ENCODE results near the gene NUDT8. TPM values are rescaled to one million over a fixed set of nuclear protein-coding genes. Genes with fewer than 3 reads are reported as not detected.
"Not testable (repeated sequence)": the region's sequence is repeated elsewhere in the genome, so short reads cannot be mapped to it uniquely, and the experiment has no call there.

The NUDT8 gene
- total RNA-seq, 3 donors from 2014 or later (not counting 1 experiment from before 2014, with no cell fraction given) = 1.7 to 5.2 (median 4.1) TPM

DNA sequence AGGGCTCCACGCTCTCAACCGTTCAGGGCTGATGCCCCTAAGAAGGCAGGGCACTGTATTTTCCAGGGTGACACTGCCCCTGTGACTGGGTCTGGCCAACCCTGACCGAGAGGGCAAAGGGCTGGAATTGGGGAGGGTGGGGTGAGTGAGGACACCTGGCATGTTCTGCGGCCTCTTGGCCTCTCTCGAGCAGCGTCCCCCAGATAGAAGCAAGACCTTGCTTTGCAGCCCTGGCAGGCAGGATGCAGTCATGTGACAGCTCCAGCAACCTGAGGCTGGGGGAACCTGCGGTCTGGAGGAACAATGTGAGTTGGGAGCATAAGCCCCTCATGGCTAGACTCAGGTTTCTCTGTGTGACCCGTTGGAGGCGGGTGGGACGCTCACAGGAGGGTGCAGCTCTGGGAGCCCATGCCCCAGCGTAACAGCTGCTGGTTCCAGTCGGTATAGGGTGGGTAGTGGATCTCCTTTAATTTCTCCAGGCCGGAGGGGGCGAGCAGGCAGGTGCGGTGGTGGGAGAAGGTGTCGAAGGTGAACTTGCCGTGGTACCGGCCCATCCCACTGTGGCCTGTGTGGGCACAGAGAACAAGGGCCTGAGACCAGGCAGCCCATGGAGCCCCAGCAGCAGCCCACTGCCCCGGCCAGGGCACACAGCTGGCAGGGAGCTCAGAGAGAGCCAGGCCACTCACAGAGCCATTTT is 33.2 kb upstream of the NUDT8 start:
- no peak overlapping the region for H3K4me3 Mint-ChIP-seq
- H3K27me3 Mint-ChIP-seq (ENCODE audit: low read depth in 2 of 2) = peaks cover 0 to 5% of the 10 kb centered on the region in 2 donors
- DNase-seq (no peak), ATAC-seq (no peak)
- no peaks in the 10 kb centered on the region for H3K4me1 Mint-ChIP-seq
- H3K36me3 Mint-ChIP-seq = no peaks in the 10 kb centered on the region
- H3K27me3 ChIP-seq (ENCODE audit: control insufficient read depth, insufficient read depth, low read length) = no peaks in the 10 kb centered on the region
- H3K36me3 ChIP-seq (ENCODE audit: control insufficient read depth, insufficient read depth, low read length) = no peaks in the 10 kb centered on the region
- TF ChIP-seq CTCF (IDR thresholded peaks at IDR 0.05) = no peak
- intact Hi-C loops (cut with micrococcal nuclease) = no loop called here
- whole genome bisulfite sequencing (ENCODE audit: insufficient coverage) = 84% methylated on average over 19 of the region's 19 CpGs
- H3K9me3 ChIP-seq (ENCODE audit: control insufficient read depth, insufficient read depth, low read length) = no peaks in the 10 kb centered on the region
- H3K4me1 ChIP-seq (ENCODE audit: control insufficient read depth, insufficient read depth, low read length) = peaks cover 8% of the 10 kb centered on the region
- H3K9me3 Mint-ChIP-seq = no peaks in the 10 kb centered on the region
- no peak overlapping the region for H3K27ac ChIP-seq (ENCODE audit: low read length)
- no peak overlapping the region for H3K27ac Mint-ChIP-seq
- H3K4me3 ChIP-seq (ENCODE audit: low read length) = no peak overlapping the region

DNA sequence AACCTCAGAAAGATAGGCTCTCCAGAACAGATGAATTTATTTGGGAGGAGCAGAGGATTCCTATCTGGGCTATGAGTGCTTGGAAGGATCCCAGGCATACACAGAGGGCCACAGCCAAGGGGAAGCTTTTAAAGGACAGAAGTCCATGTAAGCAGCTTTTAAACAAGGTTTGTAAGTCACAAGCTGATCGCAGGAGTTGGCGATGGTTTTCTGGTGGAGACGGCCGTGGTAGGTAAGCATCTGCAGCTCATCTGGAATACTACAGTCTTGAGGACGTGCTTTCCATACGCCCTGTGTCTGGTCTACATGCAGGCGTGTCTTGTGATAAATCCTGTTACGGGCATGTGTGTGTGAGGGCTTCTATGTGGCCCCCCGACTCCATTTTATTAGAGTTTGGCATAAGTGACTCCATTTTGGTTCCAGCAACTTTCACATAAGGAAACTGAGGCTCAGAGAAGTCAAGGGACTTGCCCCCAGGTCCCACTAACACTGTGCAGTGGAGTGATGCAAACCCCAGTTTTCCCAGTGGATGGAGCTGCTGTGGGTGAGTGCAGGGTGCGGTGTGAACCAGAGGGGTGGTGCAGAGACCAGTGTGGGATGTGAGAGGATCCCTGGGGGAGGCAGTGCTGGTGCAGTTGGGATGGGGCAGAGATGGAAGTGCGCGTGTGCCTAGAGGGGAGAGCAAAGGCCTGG is 32.6 kb upstream of the NUDT8 start:
- H3K27me3 Mint-ChIP-seq (ENCODE audit: low read depth in 2 of 2) = peaks cover 0 to 5% of the 10 kb centered on the region in 2 donors
- H3K36me3 Mint-ChIP-seq = no peaks in the 10 kb centered on the region
- DNase-seq = no peak
- intact Hi-C loops (cut with micrococcal nuclease) = no loop called here
- Histone ChIP-seq H3K9me3 (ENCODE audit: control insufficient read depth, insufficient read depth, low read length) (no peaks in the 10 kb centered on the region), H3K4me1 (ENCODE audit: control insufficient read depth, insufficient read depth, low read length) (peaks cover 3% of the 10 kb centered on the region), H3K27me3 (ENCODE audit: control insufficient read depth, insufficient read depth, low read length) (no peaks in the 10 kb centered on the region), H3K4me3 (ENCODE audit: low read length) (no peak overlapping the region), H3K27ac (ENCODE audit: low read length) (no peak overlapping the region), H3K36me3 (ENCODE audit: control insufficient read depth, insufficient read depth, low read length) (no peaks in the 10 kb centered on the region)
- H3K4me3 Mint-ChIP-seq = no peak overlapping the region
- no peaks in the 10 kb centered on the region for H3K9me3 Mint-ChIP-seq
- TF ChIP-seq CTCF (IDR thresholded peaks at IDR 0.05) = no peak
- H3K27ac Mint-ChIP-seq = no peak overlapping the region
- WGBS (ENCODE audit: insufficient coverage) = 95% methylated on average over 12 of the region's 12 CpGs
- H3K4me1 Mint-ChIP-seq = no peaks in the 10 kb centered on the region
- no peak for ATAC-seq

DNA sequence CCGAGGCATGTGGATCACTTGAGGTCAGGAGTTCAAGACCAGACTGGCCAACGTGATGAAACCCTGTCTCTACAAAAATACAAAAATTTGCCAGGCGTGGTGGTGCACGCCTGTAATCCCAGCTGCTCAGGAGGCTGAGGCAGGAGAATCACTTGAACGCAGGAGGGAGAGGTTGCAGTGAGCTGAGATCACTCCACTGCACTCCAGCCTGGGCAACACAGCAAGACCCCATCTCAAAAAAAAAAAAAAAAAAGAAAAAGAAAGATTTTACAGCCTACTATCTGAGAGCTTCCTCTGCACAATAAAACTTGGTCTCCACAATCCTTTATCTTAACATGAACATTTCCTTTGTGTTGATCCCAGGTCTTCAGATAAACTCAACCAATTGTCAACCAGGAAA is 31.0 kb upstream of the NUDT8 start:
- H3K4me3 ChIP-seq (ENCODE audit: low read length); H3K9me3 ChIP-seq (ENCODE audit: control insufficient read depth, insufficient read depth, low read length); intact Hi-C loops (cut with micrococcal nuclease); H3K36me3 ChIP-seq (ENCODE audit: control insufficient read depth, insufficient read depth, low read length); DNase-seq; H3K4me3 Mint-ChIP-seq; H3K4me1 ChIP-seq (ENCODE audit: control insufficient read depth, insufficient read depth, low read length); H3K27ac ChIP-seq (ENCODE audit: low read length); H3K27me3 ChIP-seq (ENCODE audit: control insufficient read depth, insufficient read depth, low read length); ATAC-seq; H3K36me3 Mint-ChIP-seq; H3K27ac Mint-ChIP-seq; H3K9me3 Mint-ChIP-seq; H3K27me3 Mint-ChIP-seq (ENCODE audit: low read depth in 2 of 2); H3K4me1 Mint-ChIP-seq: not testable (repeated sequence)
- WGBS (ENCODE audit: insufficient coverage) = 88% methylated on average over 5 of the region's 5 CpGs

DNA sequence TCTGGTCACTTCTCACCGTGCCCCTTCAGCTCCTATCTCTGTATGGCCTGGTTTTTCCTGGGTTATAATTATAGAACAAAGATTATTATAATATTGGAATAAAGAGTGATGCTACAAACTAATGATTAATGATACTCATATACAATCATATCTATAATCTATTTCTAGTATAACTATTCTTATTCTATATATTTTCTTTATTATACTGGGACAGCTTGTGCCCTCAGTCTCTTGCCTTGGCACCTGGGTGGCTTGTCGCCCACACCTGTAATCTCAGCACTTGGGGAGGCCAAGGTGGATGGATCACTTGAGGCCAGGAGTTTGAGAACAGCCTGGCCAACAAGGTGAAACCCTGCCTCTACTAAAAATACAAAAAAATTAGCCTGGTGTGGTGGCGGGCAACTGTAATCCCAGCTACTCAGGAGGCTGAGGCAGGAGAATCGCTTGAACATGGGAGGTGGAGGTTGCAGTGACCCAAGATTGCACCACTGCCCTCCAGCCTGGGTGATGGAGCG is 30.0 kb upstream of the NUDT8 start:
- not testable (repeated sequence) for H3K4me3 Mint-ChIP-seq; H3K27ac Mint-ChIP-seq; ATAC-seq; H3K4me1 Mint-ChIP-seq; H3K9me3 Mint-ChIP-seq; H3K36me3 ChIP-seq (ENCODE audit: control insufficient read depth, insufficient read depth, low read length); H3K27me3 Mint-ChIP-seq (ENCODE audit: low read depth in 2 of 2); H3K4me3 ChIP-seq (ENCODE audit: low read length); H3K27me3 ChIP-seq (ENCODE audit: control insufficient read depth, insufficient read depth, low read length); H3K27ac ChIP-seq (ENCODE audit: low read length); H3K36me3 Mint-ChIP-seq; DNase-seq; H3K4me1 ChIP-seq (ENCODE audit: control insufficient read depth, insufficient read depth, low read length); H3K9me3 ChIP-seq (ENCODE audit: control insufficient read depth, insufficient read depth, low read length)
- peak; percentile 41 for TF ChIP-seq CTCF (IDR thresholded peaks at IDR 0.05)
- intact Hi-C loops (cut with micrococcal nuclease) = loop anchor here (1.0 to 5.0 kb wide), 3 partner anchors 19 to 77 kb away; partner anchors contain the start of genes GSTP1 and NUDT8
- 49% methylated on average over 4 of the region's 5 CpGs for WGBS (ENCODE audit: insufficient coverage)

Measured in natural killer cell (primary cell).